Activated CD4-positive, alpha-beta T cell treated with anti-CD3 and anti-CD28 coated beads, Interleukin-2, Interleukin-4, amounts not matched to agents 100 ng/mL and 50 ng/mL, durations not matched to agents 16 hours and 8 hours (primary cell): ENCODE data around the gene PRELID3B.
"Not testable (repeated sequence)": the region's sequence is repeated elsewhere in the genome, so short reads cannot be mapped to it uniquely, and the experiment has no call there.

Experiments used
- DNase-seq: peaks from one replicate; pipeline ENCODE4 v3.0.0-alpha.2; 2020; ENCODE audit warnings: low spot score

Gene PRELID3B

DNA sequence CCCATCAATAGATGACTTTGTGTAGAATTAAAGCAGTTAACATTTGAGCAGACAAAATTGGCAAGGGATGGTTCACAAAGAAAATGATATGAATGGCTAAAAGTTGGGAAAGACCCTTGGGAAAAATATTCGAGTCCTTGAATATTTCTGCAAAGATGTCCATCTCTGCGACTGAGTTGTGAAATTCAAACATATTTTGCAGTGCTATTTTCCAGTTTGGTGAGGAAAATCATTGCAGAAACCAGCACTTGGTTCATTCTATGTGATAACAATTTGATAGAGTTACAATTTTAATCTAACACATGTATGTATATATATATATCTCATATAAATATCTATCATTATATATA is 6.1 kb upstream of the PRELID3B start:
- no peak for DNase-seq

- peak; percentile 73 for DNase-seq
Observed at GRCh38 chr20:59047938-59048680, 5.5 kb upstream of the PRELID3B start.

DNA sequence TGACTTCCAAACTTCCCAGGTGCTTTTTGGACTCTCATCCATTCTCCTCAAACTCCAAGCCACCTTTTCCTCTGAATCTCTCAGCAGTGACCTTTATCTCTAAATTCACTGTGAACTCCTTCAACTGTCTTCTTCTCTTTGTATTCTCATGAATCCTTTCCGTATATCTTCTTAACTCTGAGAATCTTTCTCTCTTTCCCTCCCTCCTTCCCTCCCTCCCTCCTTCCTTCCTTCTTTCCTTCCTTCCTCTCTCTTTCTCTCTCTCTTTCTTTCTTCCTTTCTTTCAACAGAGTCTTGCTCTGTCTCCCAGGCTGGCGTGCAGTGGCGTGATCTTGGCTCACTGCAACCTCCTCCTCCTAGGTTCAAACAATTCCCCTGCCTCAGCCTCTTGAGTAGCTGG is 4.3 kb upstream of the PRELID3B start:
- no peak for DNase-seq

DNA sequence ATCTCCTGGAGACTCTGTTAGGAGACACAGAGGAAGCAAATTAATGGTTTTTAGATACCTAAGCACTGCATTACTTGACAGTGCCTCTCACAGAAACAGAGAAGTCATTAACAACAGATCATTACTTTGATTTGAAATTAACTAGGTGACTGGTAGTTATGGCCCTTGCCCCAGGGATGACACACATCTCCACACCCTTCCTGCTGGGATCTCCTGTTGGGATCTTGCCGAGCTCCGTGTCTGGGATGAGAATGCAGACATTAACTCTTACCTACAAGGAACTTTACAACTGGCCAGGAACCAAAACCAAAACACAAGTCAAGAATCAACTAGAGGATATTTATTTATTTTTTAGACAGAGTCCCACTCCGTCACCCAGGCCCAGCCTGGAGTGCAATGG is 2.2 kb upstream of the PRELID3B start:
- no peak for DNase-seq

GRCh38 chr20:59044295-59044694 is 1.7 kb upstream of the PRELID3B start:
- DNase-seq = no peak

DNA sequence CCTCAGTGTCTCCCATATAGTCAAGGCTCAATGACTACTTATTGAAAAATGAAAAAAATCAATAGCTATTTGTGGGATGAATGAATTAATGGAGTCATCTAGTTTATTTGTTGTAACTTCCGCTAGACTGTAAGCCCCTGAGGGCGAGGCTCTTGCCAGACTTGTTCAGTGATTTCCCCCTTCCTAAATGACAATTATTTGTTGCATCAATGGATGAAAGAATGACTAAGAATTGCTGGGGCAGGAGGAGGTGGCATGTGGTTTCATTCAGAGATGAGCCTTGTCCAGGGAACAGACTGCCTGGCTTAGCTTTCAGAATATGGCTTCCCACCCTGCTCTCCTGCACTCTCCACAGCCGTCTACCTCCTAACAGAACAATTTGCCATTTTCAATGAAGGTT is 1.1 kb upstream of the PRELID3B start:
- no peak for DNase-seq

GRCh38 chr20:59042796-59043631 is 428 bp upstream of the PRELID3B start:
- peak; percentile 96 for DNase-seq

GRCh38 chr20:59041487-59041886 is 1.1 kb downstream of the PRELID3B start:
- DNase-seq = not testable (repeated sequence)

DNA sequence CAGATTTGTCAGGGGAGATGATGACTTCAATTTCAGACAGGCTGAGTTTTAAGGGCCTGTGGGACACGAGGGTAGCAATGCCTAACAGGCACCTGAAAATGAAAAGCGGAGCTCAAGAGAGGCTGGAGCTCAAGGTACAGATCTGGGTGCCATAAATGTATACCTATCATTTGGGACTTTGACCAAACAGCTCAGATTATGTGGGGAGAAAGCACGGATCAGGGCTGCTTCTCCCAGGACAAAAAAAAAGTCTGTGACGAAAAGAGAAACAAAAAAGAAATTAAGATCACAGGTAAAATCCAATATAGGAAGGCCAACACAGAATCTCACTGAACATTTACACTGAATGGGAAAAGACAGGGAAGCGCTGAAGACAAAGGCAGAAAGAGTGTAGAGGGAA is 1.9 kb downstream of the PRELID3B start:
- DNase-seq = no peak

DNA sequence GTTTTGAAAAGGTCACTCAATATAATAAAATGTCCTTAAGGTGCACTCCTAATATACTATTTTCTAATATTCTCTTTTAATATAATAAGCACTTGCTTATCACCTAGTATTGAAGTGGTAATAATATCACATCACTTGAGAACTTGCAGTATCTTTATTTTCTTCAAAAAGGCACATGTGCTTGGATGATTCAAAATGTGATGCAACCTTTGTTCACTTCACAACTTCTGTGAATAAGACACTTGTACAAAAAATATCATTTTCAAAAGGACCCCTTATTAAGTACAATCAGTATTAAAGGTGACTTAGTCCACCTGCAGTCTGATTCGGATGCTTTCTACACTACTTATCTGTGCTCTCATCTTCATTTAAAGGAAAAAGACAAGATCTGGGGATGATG is 3.4 kb downstream of the PRELID3B start:
- DNase-seq = no peak

GRCh38 chr20:59037386-59037785 is 5.2 kb downstream of the PRELID3B start:
- no peak for DNase-seq

- no peak for DNase-seq
Observed at GRCh38 chr20:59035381-59035780, 7.2 kb downstream of the PRELID3B start.

- DNase-seq = no peak
Observed at GRCh38 chr20:59033616-59034165, 8.9 kb downstream of the PRELID3B start.

- DNase-seq = no peak
Observed at GRCh38 chr20:59033093-59033492, 9.5 kb downstream of the PRELID3B start.

DNA sequence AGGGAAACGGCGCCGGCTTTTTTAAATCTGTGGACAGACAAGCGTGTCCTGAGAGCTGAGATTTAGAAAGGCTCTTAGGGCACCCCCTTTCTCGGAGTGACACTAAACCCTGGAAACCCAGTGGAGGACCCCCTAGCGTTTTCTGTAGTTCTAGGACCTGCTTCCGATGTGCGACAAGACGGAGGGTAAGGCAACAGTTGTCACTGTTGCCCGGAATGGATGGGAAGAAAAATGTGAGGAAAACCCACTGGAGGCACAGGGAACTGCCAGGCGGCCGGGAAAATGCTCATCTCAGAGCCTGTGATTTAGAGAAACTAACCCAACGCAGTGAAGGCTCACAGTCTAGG is 9.9 kb downstream of the PRELID3B start:
- no peak for DNase-seq

DNA sequence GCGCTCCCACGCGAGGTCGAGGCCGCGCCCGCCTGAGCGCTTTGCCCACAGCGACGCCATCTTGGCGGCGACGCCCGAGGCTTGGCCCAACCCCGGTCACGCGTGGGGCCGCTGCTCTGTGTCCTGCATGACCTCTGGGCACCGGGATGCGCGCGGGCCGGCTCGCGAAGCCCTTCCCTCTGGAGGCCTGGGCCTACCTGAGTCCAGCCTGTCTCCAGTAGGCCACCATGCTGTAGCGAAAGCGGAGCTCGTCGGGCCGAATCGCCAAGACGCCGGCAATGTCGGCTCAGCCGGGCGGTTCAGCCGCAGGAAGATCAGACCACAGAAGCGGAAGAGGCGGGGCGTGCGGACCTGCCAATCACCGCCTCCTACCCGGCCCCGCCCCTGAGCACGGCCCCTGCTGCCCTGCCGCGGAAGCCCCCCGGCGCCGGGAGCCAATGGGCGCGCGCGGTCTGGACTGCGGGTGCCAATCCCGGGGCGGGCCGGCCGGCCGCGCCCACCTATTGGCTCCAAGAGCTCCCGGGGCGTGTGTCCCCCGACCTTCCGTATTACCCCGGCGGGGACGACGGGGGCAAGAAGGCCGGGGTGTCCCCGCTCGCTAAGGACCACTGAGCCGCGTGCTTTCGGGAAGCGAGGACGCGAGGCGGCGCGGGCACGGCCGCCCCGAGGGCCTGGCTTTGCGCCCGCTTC is 10.4 kb downstream of the PRELID3B start, which contains the start of gene ATP5F1E:
ATP5F1E (minus strand) TSS at position 313 of the 690 bp plus-strand sequence; CDS start at position 229, 84 bp downstream.
- DNase-seq = peak; percentile 96

GRCh38 chr20:59031564-59032022 is 11.0 kb downstream of the PRELID3B start:
- DNase-seq = peak; percentile 35

DNA sequence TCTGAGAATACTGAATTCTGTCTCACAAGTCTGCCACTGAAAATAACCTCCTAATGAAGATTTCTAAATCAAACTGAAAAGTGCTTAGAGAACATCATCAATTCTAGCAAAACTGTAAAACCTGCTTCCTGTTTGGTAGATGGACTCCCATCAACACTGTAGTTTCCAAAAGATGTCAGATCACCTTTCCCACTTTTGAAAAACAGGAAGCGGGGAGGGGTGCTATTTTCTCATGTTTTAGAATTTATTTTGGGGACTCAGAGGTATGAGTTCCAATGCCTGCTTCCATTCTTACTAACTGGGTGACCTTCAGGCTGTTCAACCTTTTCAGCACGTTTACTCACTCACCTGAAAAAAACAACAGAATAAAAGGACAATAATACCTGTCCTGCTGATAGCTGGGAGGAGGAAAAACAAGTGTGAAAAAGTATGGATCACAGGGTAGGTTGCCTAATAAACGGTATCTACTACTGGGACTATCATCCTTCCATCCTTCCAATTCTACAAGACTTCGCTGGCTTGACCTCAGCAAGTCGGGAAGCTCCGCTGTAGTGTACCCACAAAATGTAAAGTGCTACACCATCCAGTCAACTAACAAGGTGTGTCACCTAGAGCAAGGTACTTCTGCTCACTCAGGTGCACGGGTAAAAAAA is 11.5 kb downstream of the PRELID3B start:
- no peak for DNase-seq

DNA sequence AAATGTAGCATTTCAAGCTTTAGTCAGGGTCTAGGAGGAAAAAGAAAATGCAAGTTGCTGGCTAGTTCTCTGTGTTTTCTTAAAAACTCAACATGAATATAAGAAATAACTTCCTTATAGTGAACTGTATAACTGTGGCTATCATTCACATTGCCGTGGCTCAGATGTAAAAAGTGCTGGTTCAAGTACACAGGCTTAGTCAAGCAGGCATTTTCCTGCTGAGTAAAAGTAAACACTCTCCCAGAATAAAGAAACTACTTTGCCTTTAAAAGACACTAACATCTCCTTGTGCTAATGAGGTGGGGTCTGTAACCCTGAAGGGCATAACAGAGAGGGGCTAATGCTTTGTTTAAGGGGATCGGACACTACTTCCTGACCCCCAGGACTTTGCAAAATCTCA is 13.8 kb downstream of the PRELID3B start:
- no peak for DNase-seq

DNA sequence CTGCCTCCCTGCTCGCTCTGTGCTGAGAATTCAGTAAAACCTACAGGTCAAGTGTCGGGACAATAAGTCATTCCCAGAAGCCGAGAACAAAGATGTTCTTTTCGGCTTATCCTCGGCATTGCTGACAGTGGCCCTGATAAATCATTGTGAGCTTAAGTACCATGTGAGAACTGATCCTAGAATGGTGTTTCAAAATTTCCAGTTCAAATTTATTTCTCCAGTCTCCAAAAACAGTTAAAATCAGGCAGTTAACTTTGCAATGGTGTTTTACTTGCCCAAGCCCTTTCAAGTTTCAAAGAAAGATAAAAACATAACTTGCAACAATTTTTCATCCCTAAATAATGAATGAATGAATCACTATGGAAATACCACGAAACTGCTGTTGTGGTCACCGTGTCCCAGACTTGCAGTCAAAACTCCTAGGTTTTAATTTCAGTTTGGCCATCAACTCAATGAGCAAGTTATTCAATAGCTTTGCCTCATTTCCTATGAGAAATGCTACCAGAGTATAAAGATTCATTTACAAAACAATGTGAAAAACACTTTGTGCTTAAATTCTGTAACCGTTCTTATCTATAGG is 14.8 kb downstream of the PRELID3B start:
- DNase-seq = no peak

- no peak for DNase-seq
Observed at GRCh38 chr20:59026904-59027740, 15.5 kb downstream of the PRELID3B start.
